Measurements from ENCODE around the gene CANT1.
"Not testable (repeated sequence)": the region's sequence is repeated elsewhere in the genome, so short reads cannot be mapped to it uniquely, and the experiment has no call there.

- TF ChIP-seq POLR2A, CTCF (IDR thresholded peaks at IDR 0.05): not testable (repeated sequence)
Observed at GRCh38 chr17:78945455-78945854, 64.1 kb downstream of the CANT1 start.
